Ishikawa (cell line): ENCODE data around the gene ACACB.

Source experiments
- CEBPB ChIP-seq: IDR thresholded peaks from 2 replicates; pipeline ENCODE4 v1.6.1; 2012
- EGR1 ChIP-seq: IDR thresholded peaks from 2 replicates; pipeline ENCODE4 v1.6.1; 2012
- EP300 ChIP-seq: IDR thresholded peaks from 2 replicates; pipeline ENCODE4 v1.6.1; 2012; ENCODE audit warnings: borderline replicate concordance
- FOXM1 ChIP-seq: IDR thresholded peaks from 2 replicates; pipeline ENCODE4 v1.6.1; 2012; ENCODE audit warnings: low read depth, borderline replicate concordance
- NFIC ChIP-seq: IDR thresholded peaks from 2 replicates; pipeline ENCODE4 v1.6.1; 2012
- RAD21 ChIP-seq: IDR thresholded peaks from 2 replicates; pipeline ENCODE4 v1.6.1; 2012; ENCODE audit warnings: low read depth
- TEAD4 ChIP-seq: IDR thresholded peaks from 2 replicates; pipeline ENCODE4 v1.6.1; 2012
- YY1 ChIP-seq: IDR thresholded peaks from 2 replicates; pipeline ENCODE4 v1.6.1; 2012; ENCODE audit warnings: low read depth
- TF ChIP-seq, protein P1 (sequence below): IDR thresholded peaks from 2 replicates; pipeline ENCODE4 v1.6.1; 2012

DNA sequence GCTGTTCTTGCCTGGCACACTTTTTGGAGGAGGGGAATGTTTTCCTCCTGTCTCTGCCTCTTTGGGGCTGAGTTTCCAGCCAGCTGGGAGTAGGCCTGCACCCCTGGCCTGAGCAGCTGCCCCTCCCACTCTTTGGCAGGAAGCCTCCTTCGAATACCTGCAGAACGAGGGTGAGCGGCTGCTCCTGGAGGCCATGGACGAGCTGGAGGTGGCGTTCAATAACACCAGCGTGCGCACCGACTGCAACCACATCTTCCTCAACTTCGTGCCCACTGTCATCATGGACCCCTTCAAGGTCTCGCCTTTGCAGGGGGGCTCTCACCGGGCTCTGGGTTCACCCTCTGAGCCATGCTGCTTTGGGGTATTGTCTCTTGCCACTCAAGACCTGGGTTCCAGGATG is 123.3 kb downstream of the ACACB start:
- TF ChIP-seq EGR1 (no peak), NFIC (no peak), YY1 (no peak), CEBPB (no peak), EP300 (no peak), TEAD4 (no peak), RAD21 (no peak), FOXM1 (no peak)
- TF ChIP-seq, protein P1, sequence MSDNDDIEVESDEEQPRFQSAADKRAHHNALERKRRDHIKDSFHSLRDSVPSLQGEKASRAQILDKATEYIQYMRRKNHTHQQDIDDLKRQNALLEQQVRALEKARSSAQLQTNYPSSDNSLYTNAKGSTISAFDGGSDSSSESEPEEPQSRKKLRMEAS, result no peak
